ENCODE measurements around the gene DDR2.
A peak's percentile ranks its signal among the peaks of the same experiment; 100 is the strongest.
"Not testable (repeated sequence)": the region's sequence is repeated elsewhere in the genome, so short reads cannot be mapped to it uniquely, and the experiment has no call there.

DDR2 gene

DNA sequence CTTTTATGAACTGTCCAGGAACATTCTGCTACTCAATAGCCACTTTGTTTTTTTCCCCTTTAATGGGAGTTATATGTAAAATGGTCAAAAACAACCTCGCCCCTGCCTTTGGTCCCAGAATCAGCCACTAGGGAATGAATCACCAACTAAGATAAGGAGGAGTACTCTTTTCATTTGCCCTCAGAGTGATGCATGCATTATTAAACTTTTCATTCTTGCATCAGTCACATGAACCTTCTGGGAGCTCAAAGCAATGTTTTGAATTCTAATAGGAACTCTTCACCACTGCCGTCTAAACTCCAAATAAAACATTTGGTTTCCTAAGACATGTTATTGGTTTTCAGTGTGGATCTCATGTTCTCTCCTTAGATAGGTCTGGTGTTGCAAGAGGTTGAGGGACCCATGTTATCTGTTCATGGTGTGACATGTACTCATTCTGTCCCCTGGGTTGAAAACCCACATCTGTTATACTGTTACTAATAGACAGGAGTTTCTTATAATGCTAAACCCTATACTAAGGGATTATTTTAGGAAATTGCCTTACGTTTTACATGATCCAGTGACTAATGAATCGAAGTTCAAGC is 140.4 kb downstream of the DDR2 start:
- no peak for DNase-seq (ENCODE audit: low read depth)

DNA sequence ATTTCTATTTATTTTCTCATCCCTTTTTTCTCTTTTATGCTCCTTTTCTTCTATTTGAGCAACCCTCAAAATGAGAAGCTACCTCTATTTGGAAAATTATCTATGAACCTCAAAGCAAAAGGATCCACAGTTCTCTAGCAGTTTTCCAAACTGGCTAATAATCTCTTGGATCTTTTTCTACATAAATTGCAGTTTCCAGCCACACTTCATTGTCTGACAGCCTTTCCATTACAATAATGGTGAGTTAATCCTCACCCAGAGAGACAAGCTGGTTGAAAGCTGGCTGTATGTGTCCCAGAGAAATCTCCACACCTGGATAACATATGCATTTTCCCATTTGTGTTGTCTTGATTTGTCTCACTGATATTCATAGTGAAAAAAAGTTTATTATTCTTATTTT is 141.7 kb downstream of the DDR2 start:
- no peak for DNase-seq (ENCODE audit: low read depth)

DNA sequence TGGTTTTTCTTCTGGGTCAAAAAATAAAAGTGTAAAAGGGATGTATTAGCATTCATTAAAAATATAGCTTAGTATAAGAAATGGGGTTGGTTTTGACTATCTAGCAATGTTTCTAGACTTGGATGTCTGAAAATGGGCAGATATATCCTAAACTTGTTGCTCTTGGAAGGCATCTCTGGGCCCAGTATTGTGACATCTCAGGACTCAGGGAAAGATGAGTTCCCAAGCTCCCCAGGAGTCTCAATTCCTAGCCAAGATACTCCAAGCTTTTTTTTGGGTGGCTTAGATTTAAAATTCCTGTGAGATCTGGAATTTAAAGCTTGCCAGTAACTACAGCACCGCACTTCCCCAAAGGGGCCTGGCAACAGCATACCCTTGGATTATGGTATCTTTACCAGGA is 146.8 kb downstream of the DDR2 start:
- DNase-seq (ENCODE audit: low read depth): no peak

DNA sequence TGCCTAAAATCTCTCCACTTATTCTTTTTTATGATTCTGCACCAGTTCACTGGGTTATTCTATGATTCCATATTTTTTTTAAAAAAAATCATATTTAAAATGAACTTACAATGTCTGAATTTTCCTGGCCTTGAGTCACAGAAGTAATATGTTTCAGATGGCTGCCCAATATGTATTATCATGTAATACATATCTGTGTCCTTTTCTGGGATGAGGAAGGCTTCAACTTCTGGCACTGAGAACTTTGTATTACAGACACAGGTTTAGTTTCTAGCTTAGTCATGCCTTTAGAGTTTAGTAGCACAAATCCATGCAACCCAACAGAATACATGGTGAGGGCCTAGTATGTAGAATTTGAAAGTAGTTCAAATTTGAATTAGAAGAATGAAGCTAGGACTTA is 150.4 kb downstream of the DDR2 start:
- no peak for DNase-seq (ENCODE audit: low read depth)

DNA sequence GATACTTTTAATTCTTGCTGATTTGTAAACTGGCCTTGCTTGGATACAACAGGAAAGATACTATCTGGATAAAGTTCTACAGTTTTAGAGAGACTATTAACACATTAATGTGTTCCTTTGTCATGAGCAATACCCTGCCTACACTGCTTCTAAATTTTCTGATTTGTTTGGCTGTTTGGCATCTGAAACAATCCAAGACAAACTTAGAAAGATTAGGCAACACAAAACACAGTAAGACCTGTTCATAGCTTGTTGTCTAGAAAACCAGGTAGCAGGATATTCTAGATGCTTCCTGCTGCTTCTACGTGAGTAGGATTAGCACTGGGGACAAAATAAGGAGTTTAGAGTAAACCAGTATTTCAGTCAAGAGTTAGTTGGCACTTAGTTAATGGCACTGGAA is 152.7 kb downstream of the DDR2 start:
- not testable (repeated sequence) for DNase-seq (ENCODE audit: low read depth)

DNA sequence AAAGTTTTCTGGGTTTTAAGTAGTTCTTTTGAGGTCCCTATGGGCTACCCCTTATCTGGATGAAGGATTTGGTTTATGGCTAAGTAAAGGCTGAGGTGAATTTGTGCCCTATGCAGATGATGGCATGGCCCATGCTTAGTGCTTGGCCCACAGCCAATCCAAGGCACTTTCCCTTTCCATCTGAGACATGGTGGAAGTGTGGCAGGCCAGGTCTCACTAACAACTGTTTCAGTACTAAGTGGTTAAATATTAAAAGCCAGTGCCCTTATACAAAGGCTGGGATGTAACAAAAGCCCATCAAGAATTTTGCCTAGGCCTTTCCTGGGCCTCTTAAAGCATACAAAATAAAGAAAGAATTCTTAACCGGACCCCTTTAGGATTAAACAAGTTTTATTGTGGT is 156.5 kb downstream of the DDR2 start:
- DNase-seq (ENCODE audit: low read depth): not testable (repeated sequence)

DNA sequence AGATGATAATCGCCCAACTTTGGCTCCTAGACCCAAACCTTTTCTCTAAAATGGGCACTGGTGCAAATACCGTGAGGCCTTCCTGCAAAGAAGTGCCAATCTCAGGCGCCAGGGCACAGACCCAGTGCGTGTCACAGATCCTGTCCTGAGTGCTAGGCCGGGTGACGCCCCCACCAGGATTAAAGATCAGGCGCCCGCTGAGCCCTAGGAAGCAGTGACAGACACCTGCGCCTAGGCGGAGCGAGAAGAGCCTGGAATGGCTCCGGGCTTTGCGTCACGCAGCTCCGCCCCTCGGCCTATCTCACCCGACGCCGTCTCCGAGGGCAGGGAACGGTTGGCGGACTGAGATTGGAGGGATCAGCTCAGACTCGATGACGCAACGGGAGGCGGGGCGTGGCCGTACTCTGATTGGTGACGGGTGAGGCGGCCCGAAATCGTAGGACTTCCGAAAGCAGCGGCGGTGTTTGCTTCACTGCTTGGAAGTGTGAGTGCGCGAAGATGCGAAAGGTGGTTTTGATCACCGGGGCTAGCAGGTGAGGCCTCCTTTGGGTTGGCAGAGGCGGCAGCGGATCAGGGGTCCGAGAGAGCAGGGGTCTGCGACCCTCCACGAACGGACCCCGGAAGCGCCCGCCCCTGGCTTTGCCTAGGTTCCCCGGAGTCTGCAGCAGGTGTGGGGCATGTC is 158.2 kb downstream of the DDR2 start, which contains the start of gene HSD17B7:
Gene HSD17B7 (plus strand): TSS at position 400 of the 682 bp plus-strand sequence. CDS start 99 bp downstream, at position 499.
- peak; percentile 29 for DNase-seq (ENCODE audit: low read depth)

DNA sequence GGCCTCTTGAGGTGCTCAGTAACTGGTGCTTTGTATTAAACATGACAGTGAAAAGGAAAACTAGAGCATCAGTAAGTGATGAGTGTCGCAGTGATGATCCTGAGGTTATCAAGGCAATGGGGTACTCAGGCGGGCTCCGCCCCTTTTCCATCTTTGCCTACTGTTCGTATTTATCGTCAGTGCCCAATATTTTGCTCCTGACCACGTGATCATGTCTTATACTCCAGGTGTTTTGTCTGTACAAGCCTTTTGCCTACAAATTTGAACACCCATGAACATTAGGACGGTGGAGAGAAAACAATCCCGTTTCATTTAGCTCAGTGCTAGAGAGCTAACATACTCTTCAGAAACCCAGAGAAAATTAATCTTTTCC is 158.7 kb downstream of the DDR2 start:
- DNase-seq (ENCODE audit: low read depth): not testable (repeated sequence)

DNA sequence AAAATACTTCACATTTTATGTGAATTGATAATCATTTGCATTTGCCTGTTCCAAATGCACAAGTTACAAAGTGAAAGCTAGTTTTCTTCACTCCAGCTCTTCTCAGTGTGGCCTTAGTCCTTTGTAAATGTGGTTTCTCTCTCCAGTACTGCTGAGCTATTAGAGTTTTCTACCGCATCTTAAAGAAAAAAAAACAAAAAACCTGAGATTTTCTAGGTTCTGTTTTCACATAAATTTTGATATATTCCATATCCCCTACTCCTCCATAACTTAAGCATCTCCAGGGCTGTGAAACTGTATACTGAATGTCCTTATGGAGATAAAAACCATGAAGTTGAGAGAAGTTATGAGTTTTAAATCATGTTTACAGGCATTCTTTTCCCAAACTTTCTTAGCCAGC is 162.0 kb downstream of the DDR2 start:
- not testable (repeated sequence) for DNase-seq (ENCODE audit: low read depth)

DNA sequence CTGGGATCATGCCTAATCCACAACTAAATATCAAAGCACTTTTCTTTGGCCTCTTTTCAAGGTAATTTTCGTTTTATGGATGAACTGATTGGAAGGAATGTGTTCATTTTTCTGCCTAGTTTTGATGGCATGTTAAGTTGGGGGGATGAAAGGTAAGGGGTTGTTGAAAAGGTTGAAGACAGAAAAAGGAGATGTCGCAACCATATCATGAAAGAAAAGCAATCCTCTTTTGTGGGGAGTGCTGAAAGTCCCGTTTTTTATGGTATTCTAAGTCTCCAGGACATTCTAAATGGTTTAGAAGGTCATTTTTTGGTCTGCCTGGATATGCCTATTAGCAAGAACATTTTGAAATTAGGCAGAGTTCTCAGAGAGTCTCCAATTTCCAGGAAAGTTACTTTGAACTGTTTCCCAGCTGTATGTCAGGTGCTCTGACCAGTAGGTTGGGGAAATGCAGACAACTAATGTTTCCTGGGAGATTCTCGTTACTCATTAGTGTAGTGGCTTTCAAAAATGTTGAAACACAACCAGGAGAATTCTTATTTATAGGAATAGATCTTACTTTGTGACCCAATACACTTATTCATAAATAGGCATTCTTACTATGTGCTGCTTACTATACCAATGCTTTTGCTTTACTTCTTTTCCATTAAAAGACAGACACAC is 164.5 kb downstream of the DDR2 start:
- DNase-seq (ENCODE audit: low read depth): peak; percentile 63

DNA sequence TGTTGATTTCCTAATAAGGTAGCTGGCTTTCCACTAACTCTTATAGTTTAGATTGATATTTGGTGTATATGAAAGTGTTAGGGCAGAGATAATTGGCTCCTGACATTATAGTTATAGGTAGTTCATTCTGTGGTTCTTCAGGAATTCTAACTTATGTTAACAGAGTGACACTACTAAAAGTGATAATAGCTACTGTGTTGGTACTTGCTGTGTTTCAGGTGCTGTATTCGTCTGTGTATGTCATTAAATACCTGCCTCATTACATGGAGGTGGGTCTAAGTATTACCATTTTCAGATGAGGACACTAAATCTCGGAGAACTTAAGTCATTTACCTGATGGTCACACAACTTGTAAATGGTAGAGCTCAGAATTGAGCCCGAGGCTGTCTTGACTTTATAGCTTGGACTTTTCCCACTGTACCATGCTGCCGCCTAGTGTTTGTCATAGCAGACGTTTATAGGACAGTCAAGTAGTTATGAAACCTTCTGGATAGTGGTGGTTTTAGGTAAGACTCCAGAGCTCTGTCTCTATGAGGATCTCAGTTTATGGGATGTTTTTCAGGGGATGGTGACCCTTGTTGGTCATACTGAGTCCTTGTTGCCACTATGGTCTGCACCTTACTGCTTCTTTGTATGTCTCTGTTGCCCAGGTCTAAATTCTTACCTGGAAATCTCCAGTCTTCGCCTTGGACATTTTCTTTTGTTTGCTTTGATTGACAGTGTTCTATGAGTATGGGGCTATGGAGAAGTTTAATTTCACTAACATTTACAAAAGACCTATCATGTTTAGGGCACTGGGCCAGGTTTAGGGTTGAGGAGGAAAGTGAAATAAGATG is 167.9 kb downstream of the DDR2 start:
- peak; percentile 67 for DNase-seq (ENCODE audit: low read depth)

DNA sequence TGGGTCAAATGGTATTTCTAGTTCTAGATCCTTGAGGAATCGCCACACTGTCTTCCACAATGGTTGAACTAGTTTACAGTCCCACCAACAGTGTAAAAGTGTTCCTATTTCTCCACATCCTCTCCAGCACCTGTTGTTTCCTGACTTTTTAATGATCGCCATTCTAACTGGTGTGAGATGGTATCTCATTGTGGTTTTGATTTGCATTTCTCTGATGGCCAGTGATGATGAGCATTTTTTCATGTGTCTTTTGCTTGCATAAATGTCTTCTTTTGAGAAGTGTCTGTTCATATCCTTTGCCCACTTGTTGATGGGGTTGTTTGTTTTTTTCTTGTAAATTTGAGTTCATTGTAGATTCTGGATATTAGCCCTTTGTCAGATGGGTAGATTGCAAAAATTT is 175.2 kb downstream of the DDR2 start:
- not testable (repeated sequence) for DNase-seq (ENCODE audit: low read depth)

DNA sequence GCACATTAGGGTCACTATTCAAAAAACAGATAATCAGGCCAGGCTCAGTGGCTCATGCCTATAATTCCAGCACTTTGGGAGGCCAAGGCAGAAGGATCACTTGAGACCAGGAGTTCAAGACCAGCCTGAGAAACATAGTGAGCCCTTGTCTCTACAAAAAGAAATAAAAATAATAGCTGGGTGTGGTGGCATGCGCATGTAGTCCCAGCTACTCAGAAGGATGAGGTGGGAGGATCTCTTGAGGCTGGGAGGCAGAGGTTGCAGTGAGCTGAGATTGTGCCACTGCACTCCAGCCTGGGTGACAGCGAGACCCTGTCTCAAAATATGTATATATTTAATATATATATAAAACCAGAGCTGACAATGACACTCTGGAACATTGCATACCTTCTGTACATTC is 180.1 kb downstream of the DDR2 start:
- DNase-seq (ENCODE audit: low read depth): not testable (repeated sequence)

DNA sequence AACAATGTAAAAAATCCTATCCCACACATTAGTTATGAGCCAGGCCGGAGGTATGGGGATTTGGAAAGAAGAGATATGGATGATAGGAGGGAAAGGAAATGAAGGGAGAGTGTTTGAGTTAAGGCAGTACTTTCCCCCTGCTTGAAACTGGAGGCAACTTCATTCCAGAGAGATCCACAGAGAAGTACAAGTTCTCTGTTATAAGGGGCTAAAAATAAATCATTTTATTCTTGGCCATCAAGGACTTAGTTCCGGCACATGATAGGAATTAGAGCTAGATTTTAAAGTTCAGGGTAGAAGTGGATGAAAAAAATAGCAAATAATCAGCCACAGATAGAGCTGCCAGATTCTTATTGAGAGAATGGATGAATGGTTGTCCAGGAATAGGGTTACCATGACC is 185.9 kb downstream of the DDR2 start:
- not testable (repeated sequence) for DNase-seq (ENCODE audit: low read depth)

DNA sequence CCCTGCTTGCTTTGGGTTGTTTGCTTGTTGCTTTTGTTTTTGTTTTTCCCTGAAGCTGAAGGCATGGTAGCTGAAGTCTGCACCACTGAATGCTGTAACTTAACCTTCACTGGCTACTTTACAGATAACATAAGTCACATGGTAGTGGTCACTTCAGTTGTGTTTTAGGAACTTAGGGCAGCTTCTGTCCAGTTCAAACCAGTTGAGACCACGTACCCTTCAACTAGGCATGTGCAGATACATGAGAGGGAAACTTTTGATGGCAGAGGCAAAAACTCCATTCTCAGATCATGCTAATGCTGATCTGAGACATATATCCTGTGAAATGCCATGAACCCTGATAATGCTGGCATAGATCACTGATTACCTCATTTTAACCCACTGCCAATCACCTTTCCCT is 186.4 kb downstream of the DDR2 start:
- not testable (repeated sequence) for DNase-seq (ENCODE audit: low read depth)

DNA sequence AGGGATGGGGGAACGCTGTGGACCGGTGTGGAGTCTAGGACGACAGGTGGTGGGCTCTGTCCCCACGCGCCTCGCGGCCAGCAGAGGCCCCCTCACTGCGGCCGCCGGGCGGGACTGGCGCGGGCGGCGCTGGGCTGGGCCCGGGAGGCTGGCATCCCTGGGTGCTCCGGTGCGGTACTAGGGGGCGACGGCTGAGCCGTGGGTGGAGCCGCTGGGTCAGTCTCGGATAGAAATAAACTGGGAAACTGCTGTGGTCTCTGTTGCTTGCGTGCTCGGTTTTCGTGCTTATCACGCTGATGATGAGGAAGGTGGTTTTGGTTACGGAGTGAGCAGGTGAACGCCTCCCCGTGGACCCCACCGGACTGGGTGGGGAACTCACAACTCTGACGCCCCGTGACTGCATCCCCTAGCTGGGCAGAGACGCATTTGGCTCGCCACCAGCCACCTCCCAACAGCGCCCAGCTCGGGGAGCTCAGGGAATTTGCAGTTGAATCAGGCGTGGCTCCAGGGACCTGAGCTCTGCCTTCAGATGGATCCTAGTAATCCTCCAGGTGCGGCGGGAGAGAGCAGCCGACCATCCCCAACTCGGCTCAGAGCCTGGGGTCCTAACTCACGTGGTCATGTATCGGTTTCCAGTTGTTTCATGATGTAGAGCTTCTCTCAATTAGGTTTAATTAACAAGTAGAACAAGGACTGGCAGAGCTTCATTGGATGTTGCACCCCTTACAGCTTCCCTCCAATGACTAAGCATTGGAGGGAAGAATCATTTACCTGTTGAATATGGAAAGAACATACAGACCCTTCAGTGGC is 190.3 kb downstream of the DDR2 start:
- DNase-seq (ENCODE audit: low read depth): no peak

DNA sequence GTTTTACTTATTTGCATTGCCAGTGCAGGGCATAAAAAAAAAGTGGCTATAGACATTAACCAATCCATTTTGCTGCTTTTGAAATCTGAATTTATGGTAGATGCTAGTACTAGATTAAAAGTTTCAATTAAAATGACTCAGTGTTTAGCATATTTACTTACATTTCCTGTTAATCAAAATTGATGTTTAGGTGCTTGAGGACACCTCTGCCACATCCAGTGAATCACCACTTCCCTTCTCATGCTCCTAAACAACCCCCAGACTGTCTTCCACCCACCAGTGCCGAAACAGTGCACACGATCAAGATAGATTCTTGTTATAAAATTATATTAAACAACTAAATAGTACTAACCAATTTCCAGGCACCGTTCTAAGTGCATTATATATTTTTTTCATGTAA is 191.0 kb downstream of the DDR2 start:
- DNase-seq (ENCODE audit: low read depth): no peak

DNA sequence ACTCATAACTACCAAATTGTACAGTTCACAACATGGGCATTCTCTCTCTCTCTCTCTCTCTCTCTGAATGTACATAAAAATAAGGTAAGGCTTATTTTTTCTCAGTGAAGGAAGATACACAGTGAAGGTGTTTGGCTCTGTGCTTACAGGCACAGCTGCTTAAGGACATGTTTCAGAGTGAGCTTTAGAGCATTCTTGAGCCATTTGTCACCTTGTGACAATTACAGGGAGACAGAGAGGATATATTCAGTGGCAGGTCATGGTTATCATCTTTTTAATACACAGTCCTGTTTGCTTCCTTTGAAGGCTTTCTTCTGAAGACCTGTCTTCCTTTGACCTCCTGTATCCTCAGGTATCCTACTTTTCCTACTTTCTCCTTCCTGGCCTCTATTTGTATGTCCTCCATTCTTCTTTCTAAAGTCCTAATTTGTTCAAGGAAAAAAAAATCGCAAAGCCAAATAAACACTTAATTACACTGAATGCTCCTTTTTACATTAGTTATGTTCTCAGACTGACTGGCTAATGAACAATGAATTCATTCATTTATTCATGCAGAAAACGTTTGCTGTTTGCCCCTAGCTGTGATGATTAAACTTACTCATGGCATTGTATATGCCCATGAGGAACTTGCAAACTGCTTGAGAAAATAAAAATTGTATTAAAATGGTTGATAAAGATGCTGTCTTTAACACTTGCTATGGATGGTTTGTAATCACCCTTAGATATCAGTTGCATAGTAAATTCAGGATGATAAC is 191.7 kb downstream of the DDR2 start:
- no peak for DNase-seq (ENCODE audit: low read depth)

DNA sequence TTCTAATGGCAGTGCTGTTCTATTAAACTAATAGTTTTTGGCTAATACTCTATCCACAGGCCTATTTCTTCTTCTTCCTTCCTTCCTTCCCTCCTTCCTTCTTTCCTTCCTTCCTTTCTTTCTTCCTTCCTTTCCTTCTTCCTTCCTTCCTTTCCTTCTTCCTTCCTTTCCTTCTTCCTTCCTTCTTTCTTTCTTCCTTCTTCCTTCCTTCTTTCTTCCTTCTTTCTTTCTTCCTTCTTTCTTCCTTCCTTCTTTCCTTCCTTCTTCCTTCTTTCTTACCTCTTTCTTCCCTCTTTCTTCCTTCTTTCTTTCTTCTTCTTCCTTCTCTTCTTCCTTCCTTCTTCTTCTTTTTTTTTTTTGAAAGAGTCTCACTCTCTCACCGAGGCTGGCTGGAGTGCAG is 197.0 kb downstream of the DDR2 start:
- no peak for DNase-seq (ENCODE audit: low read depth)

DNA sequence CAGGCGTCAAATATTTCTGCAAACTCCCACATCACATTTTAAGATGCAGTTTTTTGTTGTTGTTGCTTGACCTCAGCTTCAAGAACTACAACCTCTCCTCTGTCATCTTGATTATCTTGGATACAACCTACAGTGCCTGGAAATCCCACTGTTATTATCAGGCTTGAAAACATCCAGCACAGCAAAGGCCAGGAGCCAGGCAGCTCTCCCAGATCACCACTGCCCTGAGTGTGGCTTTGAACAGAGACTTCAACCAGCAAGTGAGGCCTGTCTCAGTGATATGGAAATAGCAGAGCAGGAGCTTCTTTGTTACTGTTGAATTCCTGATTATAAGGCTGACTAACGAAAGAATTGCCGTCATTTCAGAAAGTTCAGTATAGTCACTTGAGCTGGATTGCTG is 200.2 kb downstream of the DDR2 start:
- DNase-seq (ENCODE audit: low read depth): no peak
